Subcutaneous abdominal adipose tissue (tissue), 5 donors: ENCODE measurements around the gene C22orf15.

ENCODE experiments used
- H3K27ac ChIP-seq: one replicate; pipeline ENCODE4 v1.7.0; 2013; ENCODE audit warnings: low read depth, mild to moderate bottlenecking, inconsistent platforms, low read length, moderate library complexity
- H3K27me3 ChIP-seq, 5 donors: one replicate each; pipeline ENCODE4 v1.7.0; 2013; ENCODE audit warnings: low read length in 5 of 5, inconsistent platforms in 1 of 5; ENCODE audit not compliant: control insufficient read depth in 5 of 5, insufficient read depth in 4 of 5
- H3K36me3 ChIP-seq, 5 donors: one replicate each; pipeline ENCODE4 v1.7.0; 2013; ENCODE audit warnings: low read length in 5 of 5; ENCODE audit not compliant: control insufficient read depth in 5 of 5, insufficient read depth in 5 of 5
- H3K4me1 ChIP-seq, 5 donors: one replicate each; pipeline ENCODE4 v1.7.0; 2013; ENCODE audit warnings: low read length in 5 of 5, mild to moderate bottlenecking in 3 of 5, moderate library complexity in 1 of 5; ENCODE audit not compliant: control insufficient read depth in 5 of 5, insufficient read depth in 5 of 5
- H3K4me3 ChIP-seq, 5 donors: one replicate each; pipeline ENCODE4 v1.7.0; 2013; ENCODE audit warnings: low read length in 5 of 5, low read depth in 1 of 5
- H3K9ac ChIP-seq, 5 donors: one replicate each; pipeline ENCODE4 v1.7.0; 2013; ENCODE audit warnings: low read length in 5 of 5, mild to moderate bottlenecking in 4 of 5, moderate library complexity in 3 of 5
- H3K9me3 ChIP-seq, 5 donors: one replicate each; pipeline ENCODE4 v1.7.0; 2013; ENCODE audit warnings: low read length in 5 of 5; ENCODE audit not compliant: control insufficient read depth in 5 of 5
- donor health status: healthy.
- donor health status: healthy.
- donor health status: healthy.
- donor health status: healthy.
- donor health status: healthy.

Gene C22orf15

DNA sequence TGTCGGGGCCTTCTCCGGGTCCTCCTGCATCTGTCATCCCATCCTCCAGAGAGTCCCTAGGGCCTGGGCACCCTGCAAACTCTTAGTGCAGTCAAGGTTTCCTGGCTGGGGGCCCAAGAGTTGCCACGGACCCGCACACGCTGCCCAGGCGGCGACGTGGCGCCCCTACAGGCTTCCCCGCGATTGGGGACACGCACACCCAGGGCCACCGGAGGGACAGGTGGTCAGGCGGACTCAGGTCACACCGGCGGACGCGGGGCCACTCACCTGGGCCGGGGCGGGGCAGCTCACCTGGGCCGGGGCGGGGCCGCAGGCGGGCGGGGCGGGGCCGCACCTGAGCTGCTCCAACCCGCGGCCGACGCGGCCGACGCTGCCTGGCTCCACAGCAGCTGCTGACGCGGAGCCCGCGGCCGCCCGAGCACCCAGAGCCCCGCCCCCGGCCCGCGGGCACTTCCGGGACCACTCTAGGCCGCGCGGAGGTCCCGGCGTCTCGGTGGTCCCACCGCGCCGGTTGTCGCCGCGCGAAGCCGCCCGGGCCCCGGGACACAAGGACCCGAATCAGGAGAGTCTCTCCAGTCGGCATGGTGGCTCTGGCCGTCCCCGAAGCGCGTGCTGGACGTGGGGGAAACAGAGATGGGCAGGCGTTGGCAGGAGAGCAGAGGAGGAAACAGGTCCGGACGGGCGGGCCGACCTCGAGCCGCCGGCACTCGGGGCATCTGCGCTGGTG, 11.9 kb upstream of the C22orf15 start, which contains the start of gene ZNF70:
Gene ZNF70 (minus strand): TSS at position 399 of the 727 bp plus-strand sequence. CDS start 5,972 bp downstream, outside the sequence.
- H3K27me3 ChIP-seq, result no peaks in the 10 kb centered on the region
- H3K27ac ChIP-seq, result peak within 1 kb of the TSS; percentile 74
- H3K9me3 ChIP-seq, result no peaks in the 10 kb centered on the region
- no peaks in the 10 kb centered on the region for H3K36me3 ChIP-seq
- peaks cover 0 to 28% (median 20%) of the 10 kb centered on the region in 5 donors for H3K4me1 ChIP-seq
- peak within 1 kb of the TSS; percentile 69 to 87 (median 78) for H3K4me3 ChIP-seq
- H3K9ac ChIP-seq, result peak within 1 kb of the TSS; percentile 4 to 92 (median 86)

DNA sequence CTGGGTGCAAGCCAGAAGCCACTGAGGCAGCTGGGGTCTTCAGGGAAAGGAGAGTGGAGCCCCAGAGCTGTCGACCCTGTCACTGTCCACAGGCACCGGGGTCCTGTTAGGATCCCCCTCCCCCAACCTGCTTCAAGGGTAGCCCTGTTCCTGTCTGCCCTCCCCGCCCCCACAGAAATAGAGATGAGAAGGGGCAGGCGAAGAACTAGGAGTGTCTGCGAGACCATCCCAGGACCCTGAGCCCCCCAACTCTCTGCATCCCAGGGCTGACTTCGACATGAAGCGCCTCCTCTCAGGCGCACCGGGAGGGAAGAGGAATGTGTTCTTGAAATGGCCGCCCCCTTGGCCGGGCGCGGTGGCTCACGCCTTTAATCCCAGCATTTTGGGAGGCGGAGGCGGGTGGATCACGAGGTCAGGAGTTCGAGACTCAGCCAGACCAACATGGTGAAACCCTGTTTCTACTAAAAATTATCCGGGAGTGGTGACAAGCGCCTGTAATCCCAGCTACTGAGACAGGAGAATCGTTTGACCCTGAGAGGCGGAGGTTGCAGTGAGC, 11.3 kb upstream of the C22orf15 start:
- peak overlapping the region in 4 of 5 donors; percentile 82 to 92 (median 85) for H3K9ac ChIP-seq
- H3K27me3 ChIP-seq, result no peaks in the 10 kb centered on the region
- H3K4me1 ChIP-seq, result peaks cover 0 to 26% (median 19%) of the 10 kb centered on the region in 5 donors
- H3K4me3 ChIP-seq, result peak overlapping the region; percentile 69 to 87 (median 76)
- peak overlapping the region; percentile 74 for H3K27ac ChIP-seq
- H3K9me3 ChIP-seq, result no peaks in the 10 kb centered on the region
- no peaks in the 10 kb centered on the region for H3K36me3 ChIP-seq

- H3K27ac ChIP-seq, result no peak overlapping the region
- H3K4me3 ChIP-seq, result no peak overlapping the region
- H3K9me3 ChIP-seq, result no peaks in the 10 kb centered on the region
- no peaks in the 10 kb centered on the region for H3K27me3 ChIP-seq
- no peak overlapping the region for H3K9ac ChIP-seq
- H3K36me3 ChIP-seq, result no peaks in the 10 kb centered on the region
- peaks cover 0 to 26% (median 19%) of the 10 kb centered on the region in 5 donors for H3K4me1 ChIP-seq
Observed at GRCh38 chr22:23752090-23752691, 10.6 kb upstream of the C22orf15 start.

DNA sequence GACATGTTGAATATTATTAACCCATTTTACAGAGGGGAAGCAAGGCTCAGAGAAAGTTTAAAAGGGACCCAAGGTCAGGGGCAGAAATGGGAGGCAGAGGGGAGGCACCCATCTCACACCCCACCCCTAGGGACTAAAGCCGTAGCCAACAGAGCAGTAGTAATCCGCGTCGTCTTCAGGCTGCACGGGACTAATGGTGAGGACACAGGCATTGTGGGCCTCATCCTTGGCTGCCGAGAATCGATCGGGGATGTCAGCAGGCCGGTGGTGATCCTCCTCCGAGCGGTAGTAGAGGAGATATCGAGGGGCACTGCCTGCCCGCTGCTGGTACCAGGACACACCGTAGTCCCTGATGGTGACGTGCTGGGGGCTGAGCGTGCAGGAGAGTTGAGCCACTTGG, 10.0 kb upstream of the C22orf15 start:
- Histone ChIP-seq H3K4me1 (peaks cover 0 to 26% (median 18%) of the 10 kb centered on the region in 5 donors), H3K9ac (no peak overlapping the region), H3K4me3 (no peak overlapping the region), H3K9me3 (no peaks in the 10 kb centered on the region), H3K27me3 (no peaks in the 10 kb centered on the region), H3K36me3 (no peaks in the 10 kb centered on the region), H3K27ac (no peak overlapping the region)

DNA sequence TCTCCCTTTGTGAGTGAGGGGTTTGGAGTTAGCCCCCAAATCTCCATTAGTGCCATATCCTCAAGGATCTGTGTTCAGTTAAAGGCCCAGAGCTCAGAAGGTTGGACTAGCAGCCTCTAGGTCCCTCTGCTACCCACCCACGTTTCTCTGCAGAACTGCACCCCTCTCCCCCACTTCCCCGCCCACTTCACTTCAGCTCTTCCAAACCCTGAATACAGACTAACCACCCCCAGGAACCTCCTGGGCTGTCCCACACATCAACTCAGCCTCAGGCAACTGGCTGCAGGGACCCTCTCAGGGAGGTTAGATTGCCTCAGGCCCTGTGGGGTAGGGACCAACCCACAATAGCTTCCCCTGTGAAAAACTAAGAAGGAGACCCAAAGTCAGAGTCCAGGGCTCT, 9.4 kb upstream of the C22orf15 start:
- Histone ChIP-seq H3K9me3 (no peaks in the 10 kb centered on the region), H3K4me1 (peaks cover 0 to 26% (median 18%) of the 10 kb centered on the region in 5 donors), H3K4me3 (no peak overlapping the region), H3K27me3 (no peaks in the 10 kb centered on the region), H3K36me3 (no peaks in the 10 kb centered on the region), H3K27ac (no peak overlapping the region), H3K9ac (no peak overlapping the region)

GRCh38 chr22:23754220-23754919, 8.4 kb upstream of the C22orf15 start, which contains the start of gene VPREB3:
VPREB3 (minus strand) TSS chr22:23754425; CDS start chr22:23754363, 62 bp downstream.
- Histone ChIP-seq H3K27me3 (no peaks in the 10 kb centered on the region), H3K36me3 (no peaks in the 10 kb centered on the region), H3K27ac (no peak within 1 kb of the TSS), H3K9ac (no peak within 1 kb of the TSS), H3K9me3 (no peaks in the 10 kb centered on the region), H3K4me3 (no peak within 1 kb of the TSS), H3K4me1 (peaks cover 0 to 26% (median 18%) of the 10 kb centered on the region in 5 donors)

- Histone ChIP-seq H3K9me3 (no peaks in the 10 kb centered on the region), H3K27ac (no peak overlapping the region), H3K4me3 (no peak overlapping the region), H3K4me1 (peaks cover 0 to 19% (median 13%) of the 10 kb centered on the region in 5 donors), H3K36me3 (no peaks in the 10 kb centered on the region), H3K27me3 (no peaks in the 10 kb centered on the region), H3K9ac (no peak overlapping the region)
Observed at GRCh38 chr22:23754980-23755636, 7.7 kb upstream of the C22orf15 start.

- H3K9ac ChIP-seq, result no peak overlapping the region
- H3K4me3 ChIP-seq, result no peak overlapping the region
- no peaks in the 10 kb centered on the region for H3K36me3 ChIP-seq
- H3K27me3 ChIP-seq, result no peaks in the 10 kb centered on the region
- H3K27ac ChIP-seq, result no peak overlapping the region
- H3K4me1 ChIP-seq, result peaks cover 0 to 13% (median 8%) of the 10 kb centered on the region in 5 donors
- no peaks in the 10 kb centered on the region for H3K9me3 ChIP-seq
Observed at GRCh38 chr22:23755711-23756110, 7.1 kb upstream of the C22orf15 start.

DNA sequence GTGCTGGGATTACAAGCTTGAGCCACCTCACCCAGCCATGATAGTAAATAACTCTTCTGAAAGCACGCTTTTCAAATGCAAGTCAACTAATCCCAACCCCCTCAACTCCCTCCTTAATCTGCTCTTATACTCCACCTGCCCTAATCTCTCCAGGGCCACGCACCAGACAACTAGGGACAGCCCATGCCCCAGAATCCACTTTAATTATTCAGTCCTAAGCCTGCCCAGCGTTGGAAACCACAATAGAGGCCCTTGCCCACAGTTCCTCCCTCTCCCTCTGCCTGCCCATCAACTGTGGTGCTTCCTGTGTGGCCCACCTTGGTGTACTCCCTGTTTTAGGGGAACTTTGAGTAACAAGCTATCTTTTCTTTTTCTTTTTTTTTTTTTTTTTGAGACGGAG, 5.9 kb upstream of the C22orf15 start:
- H3K9ac ChIP-seq, result no peak overlapping the region
- H3K4me1 ChIP-seq, result peaks cover 0 to 5% (median 0%) of the 10 kb centered on the region in 5 donors
- no peaks in the 10 kb centered on the region for H3K9me3 ChIP-seq
- no peak overlapping the region for H3K4me3 ChIP-seq
- H3K36me3 ChIP-seq, result no peaks in the 10 kb centered on the region
- H3K27me3 ChIP-seq, result no peaks in the 10 kb centered on the region
- no peak overlapping the region for H3K27ac ChIP-seq
